Mesothelial cell of epicardium (in vitro differentiated cells): Measurements from ENCODE around the gene HEPACAM. TPM values are rescaled to one million over a fixed set of nuclear protein-coding genes. Genes with fewer than 3 reads are reported as not detected.

Experiments
- DNase-seq, 2 experiments: peaks; one replicate each; pipeline ENCODE4 v3.0.0; 2021; ENCODE audit warnings: low spot score in 2 of 2; ENCODE audit not compliant: unreplicated experiment in 2 of 2
- H3K27ac Mint-ChIP-seq: 2 replicates; pipeline ENCODE4 v1.8.0; 2021; ENCODE audit warnings: mixed read lengths
- H3K27me3 Mint-ChIP-seq: 2 replicates; pipeline ENCODE4 v1.8.0; 2021; ENCODE audit warnings: low read depth, mixed read lengths
- H3K36me3 Mint-ChIP-seq: 2 replicates; pipeline ENCODE4 v1.8.0; 2021; ENCODE audit warnings: mixed read lengths
- H3K4me1 Mint-ChIP-seq: 2 replicates; pipeline ENCODE4 v1.8.0; 2021; ENCODE audit warnings: mixed read lengths
- H3K4me3 Mint-ChIP-seq: 2 replicates; pipeline ENCODE4 v1.8.0; 2021; ENCODE audit warnings: mild to moderate bottlenecking, moderate library complexity, mixed read lengths
- H3K9me3 Mint-ChIP-seq: 2 replicates; pipeline ENCODE4 v1.8.0; 2021; ENCODE audit warnings: mixed read lengths
- total RNA-seq: library from RNA; stranded (reverse); gene quantifications from 3 replicates; pipeline ENCODE4 v1.2.1, GENCODE V29; 2021
- TF ChIP-seq, protein P1 (sequence below): fragments of 200-600 bp; sonication (generic); IDR thresholded peaks from one replicate; pipeline ENCODE4 v1.5.0; 2021; ENCODE audit warnings: antibody characterized with exemption; ENCODE audit not compliant: unreplicated experiment

HEPACAM gene
- total RNA-seq, 1 donor from 2014 or later = not detected

GRCh38 chr11:124942466-124943253 lies 6.8 kb upstream of the HEPACAM start:
- TF ChIP-seq, protein P1, sequence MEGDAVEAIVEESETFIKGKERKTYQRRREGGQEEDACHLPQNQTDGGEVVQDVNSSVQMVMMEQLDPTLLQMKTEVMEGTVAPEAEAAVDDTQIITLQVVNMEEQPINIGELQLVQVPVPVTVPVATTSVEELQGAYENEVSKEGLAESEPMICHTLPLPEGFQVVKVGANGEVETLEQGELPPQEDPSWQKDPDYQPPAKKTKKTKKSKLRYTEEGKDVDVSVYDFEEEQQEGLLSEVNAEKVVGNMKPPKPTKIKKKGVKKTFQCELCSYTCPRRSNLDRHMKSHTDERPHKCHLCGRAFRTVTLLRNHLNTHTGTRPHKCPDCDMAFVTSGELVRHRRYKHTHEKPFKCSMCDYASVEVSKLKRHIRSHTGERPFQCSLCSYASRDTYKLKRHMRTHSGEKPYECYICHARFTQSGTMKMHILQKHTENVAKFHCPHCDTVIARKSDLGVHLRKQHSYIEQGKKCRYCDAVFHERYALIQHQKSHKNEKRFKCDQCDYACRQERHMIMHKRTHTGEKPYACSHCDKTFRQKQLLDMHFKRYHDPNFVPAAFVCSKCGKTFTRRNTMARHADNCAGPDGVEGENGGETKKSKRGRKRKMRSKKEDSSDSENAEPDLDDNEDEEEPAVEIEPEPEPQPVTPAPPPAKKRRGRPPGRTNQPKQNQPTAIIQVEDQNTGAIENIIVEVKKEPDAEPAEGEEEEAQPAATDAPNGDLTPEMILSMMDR = no peak
- H3K27ac Mint-ChIP-seq = no peak overlapping the region
- H3K4me1 Mint-ChIP-seq = peaks cover 8% of the 10 kb centered on the region
- H3K9me3 Mint-ChIP-seq = no peaks in the 10 kb centered on the region
- peaks cover 16% of the 10 kb centered on the region for H3K27me3 Mint-ChIP-seq
- H3K4me3 Mint-ChIP-seq = no peak overlapping the region
- DNase-seq = no peak
- no peaks in the 10 kb centered on the region for H3K36me3 Mint-ChIP-seq

DNA sequence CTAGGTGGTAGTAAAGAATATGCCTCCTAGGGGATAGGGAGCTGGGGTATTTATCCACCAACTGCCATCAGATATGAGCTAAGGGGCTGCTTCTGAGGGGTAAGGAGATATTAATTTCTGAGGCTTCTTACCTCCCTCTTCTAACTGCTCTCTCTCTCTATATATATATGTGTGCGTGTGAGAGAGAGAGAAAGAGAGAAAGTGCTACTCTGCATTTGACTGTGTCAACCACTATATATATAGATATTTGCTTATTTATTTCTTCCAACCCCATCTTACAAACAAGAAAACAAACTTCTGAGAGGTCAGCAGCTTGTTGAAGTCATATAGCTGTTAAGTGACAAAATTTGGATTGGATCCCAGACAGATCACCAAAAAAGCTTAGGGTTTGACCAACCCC lies 5.9 kb upstream of the HEPACAM start:
- Mint-ChIP-seq H3K9me3 (no peaks in the 10 kb centered on the region), H3K27ac (no peak overlapping the region), H3K4me1 (peaks cover 8% of the 10 kb centered on the region), H3K4me3 (no peak overlapping the region), H3K36me3 (no peaks in the 10 kb centered on the region), H3K27me3 (peaks cover 24% of the 10 kb centered on the region)
- no peak for DNase-seq
- TF ChIP-seq, protein P1 = no peak

DNA sequence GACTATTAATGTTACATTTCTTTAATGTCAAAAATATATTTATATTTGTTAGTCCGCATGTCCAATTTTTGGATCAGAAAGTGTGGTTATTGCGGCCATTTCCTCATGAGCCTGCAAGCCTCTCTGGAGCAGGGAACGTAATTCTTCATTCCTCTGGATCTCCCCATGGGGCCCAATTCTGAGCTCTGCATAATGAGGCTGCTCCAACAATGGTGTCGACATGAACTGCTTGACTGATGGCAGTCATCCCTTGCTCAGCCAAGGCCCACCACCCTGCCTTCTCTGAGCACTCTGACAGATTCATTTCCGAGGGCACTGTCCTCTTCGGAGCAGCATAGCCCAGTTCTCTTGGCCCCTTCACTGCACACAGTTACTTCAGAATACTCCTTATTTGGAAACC lies 3.1 kb upstream of the HEPACAM start:
- H3K4me3 Mint-ChIP-seq = no peak overlapping the region
- no peak overlapping the region for H3K27ac Mint-ChIP-seq
- TF ChIP-seq, protein P1 = no peak
- no peaks in the 10 kb centered on the region for H3K36me3 Mint-ChIP-seq
- DNase-seq = no peak
- H3K4me1 Mint-ChIP-seq = peaks cover 3% of the 10 kb centered on the region
- H3K27me3 Mint-ChIP-seq = peaks cover 32% of the 10 kb centered on the region
- H3K9me3 Mint-ChIP-seq = no peaks in the 10 kb centered on the region

- Mint-ChIP-seq H3K36me3 (no peaks in the 10 kb centered on the region), H3K9me3 (no peaks in the 10 kb centered on the region), H3K27me3 (peaks cover 32% of the 10 kb centered on the region), H3K4me1 (no peaks in the 10 kb centered on the region), H3K4me3 (no peak overlapping the region), H3K27ac (no peak overlapping the region)
- TF ChIP-seq, protein P1 = no peak
- DNase-seq = no peak
Observed at GRCh38 chr11:124938206-124938765, 2.4 kb upstream of the HEPACAM start.

DNA sequence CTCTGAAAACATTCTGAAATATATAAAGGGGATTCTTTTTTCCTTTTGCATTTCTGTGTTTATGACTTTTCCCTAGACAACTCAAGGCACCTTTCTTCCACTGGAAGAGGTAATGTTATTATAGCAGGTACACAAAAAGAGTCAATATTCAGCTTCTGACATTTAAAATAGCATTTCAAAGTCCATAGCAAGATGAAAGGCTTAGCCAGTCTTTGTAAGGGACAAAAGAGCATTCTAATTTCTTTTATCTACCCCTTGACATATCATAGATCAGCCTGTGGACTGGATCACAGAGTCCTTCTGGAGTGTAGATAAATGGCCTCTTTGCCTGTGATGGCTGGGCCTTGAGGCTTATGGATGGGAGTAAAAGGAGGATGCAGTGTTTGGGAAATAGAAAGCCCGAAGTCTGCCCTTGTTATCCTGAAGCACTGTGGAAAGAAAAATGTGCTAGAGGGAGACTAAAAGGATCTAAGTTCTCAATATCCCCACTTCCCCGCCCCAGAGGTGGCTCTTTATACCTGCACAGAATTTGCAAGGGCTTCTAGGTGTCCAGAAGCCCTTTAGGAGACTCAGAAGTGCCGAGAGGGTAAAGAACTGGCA lies 1.6 kb upstream of the HEPACAM start:
- peaks cover 32% of the 10 kb centered on the region for H3K27me3 Mint-ChIP-seq
- H3K27ac Mint-ChIP-seq = no peak overlapping the region
- H3K36me3 Mint-ChIP-seq = no peaks in the 10 kb centered on the region

More for the DNA sequence above, 1.6 kb upstream of the HEPACAM start:
- Mint-ChIP-seq H3K9me3 (no peaks in the 10 kb centered on the region), H3K4me3 (no peak overlapping the region), H3K4me1 (no peaks in the 10 kb centered on the region)
- no peak for DNase-seq
- TF ChIP-seq, protein P1 = no peak
